HL-60 (cell line): Measurements from ENCODE around the gene ANKRD11.

Experiments used
- DNase-seq, 2 experiments: peaks; one replicate each; pipeline ENCODE4 v3.0.0-alpha.2; 2010 to 2020; ENCODE audit warnings: low read depth in 1 of 2, low spot score in 1 of 2
- H3K27ac ChIP-seq: fragments of 250-450 bp; sonication (Bioruptor Pico); replicated peaks from 2 replicates; pipeline ENCODE4 v1.5.1; 2020; ENCODE audit warnings: mild to moderate bottlenecking, moderate library complexity
- H3K27me3 ChIP-seq: fragments of 250-450 bp; sonication (Bioruptor Pico); 2 replicates; pipeline ENCODE4 v1.5.1; 2021; ENCODE audit warnings: mild to moderate bottlenecking, moderate library complexity; ENCODE audit not compliant: insufficient read depth, poor library complexity, severe bottlenecking
- H3K4me3 ChIP-seq: replicated peaks from 2 replicates; pipeline ENCODE4 v1.5.1; 2011; ENCODE audit warnings: mild to moderate bottlenecking, control low read depth, low read length; ENCODE audit not compliant: insufficient read depth
- CTCF ChIP-seq: IDR thresholded peaks from one replicate; pipeline ENCODE4 v1.5.1; 2011; ENCODE audit warnings: low read length, control low read depth, inconsistent platforms; ENCODE audit not compliant: insufficient read depth
- GABPA ChIP-seq: IDR thresholded peaks from 2 replicates; pipeline ENCODE4 v1.6.1; 2012; ENCODE audit warnings: low read depth
- POLR2AphosphoS5 ChIP-seq: IDR thresholded peaks from 2 replicates; pipeline ENCODE4 v1.6.1; 2012; ENCODE audit warnings: low read depth
- REST ChIP-seq: IDR thresholded peaks from 2 replicates; pipeline ENCODE4 v1.6.1; 2012; ENCODE audit warnings: low read depth; ENCODE audit not compliant: insufficient replicate concordance
- SPI1 ChIP-seq: IDR thresholded peaks from 2 replicates; pipeline ENCODE4 v1.6.1; 2012; ENCODE audit warnings: low read depth, mild to moderate bottlenecking, borderline replicate concordance

Gene ANKRD11

GRCh38 chr16:89288966-89289365 is 201.4 kb downstream of the ANKRD11 start:
- Histone ChIP-seq H3K27me3 (no peaks in the 10 kb centered on the region), H3K4me3 (no peak overlapping the region), H3K27ac (no peak overlapping the region)
- DNase-seq: no peak
- TF ChIP-seq POLR2AphosphoS5 (no peak), GABPA (no peak), CTCF (no peak), REST (no peak), SPI1 (no peak)

- no peak overlapping the region for H3K4me3 ChIP-seq
- DNase-seq: no peak
- no peaks in the 10 kb centered on the region for H3K27me3 ChIP-seq
- H3K27ac ChIP-seq: no peak overlapping the region
- TF ChIP-seq REST (no peak), POLR2AphosphoS5 (no peak), CTCF (no peak), SPI1 (no peak)
These were observed 201.8 kb downstream of the ANKRD11 start for GRCh38 chr16:89288577-89288844.

- no peak for TF ChIP-seq GABPA
- TF ChIP-seq POLR2AphosphoS5: no peak
- TF ChIP-seq SPI1: no peak
- TF ChIP-seq REST: no peak
- no peak for TF ChIP-seq CTCF
- Histone ChIP-seq H3K27ac (no peak overlapping the region), H3K4me3 (no peak overlapping the region), H3K27me3 (no peaks in the 10 kb centered on the region)
- DNase-seq: no peak
These were observed 202.4 kb downstream of the ANKRD11 start for GRCh38 chr16:89287777-89288576.
